Stimulated activated CD8-positive, alpha-beta memory T cell treated with anti-CD3 and anti-CD28 coated beads, Interleukin-15, amount 100 ng/mL, for 4 hours (primary cell): ENCODE measurements around the gene CNDP2.
A peak's percentile ranks its signal among the peaks of the same experiment; 100 is the strongest.

Experiments
- DNase-seq, 2 donors: peaks; one replicate each; pipeline ENCODE4 v3.0.0-alpha.2; 2020; ENCODE audit warnings: low read depth in 2 of 2

The CNDP2 gene

GRCh38 chr18:74495581-74496507 lies at the start of gene CNDP2:
Gene CNDP2, plus strand, starts transcription at chr18:74496363. Its CDS starts 3,611 bp downstream, at chr18:74499974.
- peak; percentile 98 for DNase-seq

GRCh38 chr18:74446631-74447403 lies 49.3 kb upstream of the CNDP2 start:
- DNase-seq: no peak

- DNase-seq: no peak
Observed at GRCh38 chr18:74447404-74448152, 48.6 kb upstream of the CNDP2 start.

- DNase-seq: no peak
Observed at GRCh38 chr18:74450626-74451025, 45.5 kb upstream of the CNDP2 start.

DNA sequence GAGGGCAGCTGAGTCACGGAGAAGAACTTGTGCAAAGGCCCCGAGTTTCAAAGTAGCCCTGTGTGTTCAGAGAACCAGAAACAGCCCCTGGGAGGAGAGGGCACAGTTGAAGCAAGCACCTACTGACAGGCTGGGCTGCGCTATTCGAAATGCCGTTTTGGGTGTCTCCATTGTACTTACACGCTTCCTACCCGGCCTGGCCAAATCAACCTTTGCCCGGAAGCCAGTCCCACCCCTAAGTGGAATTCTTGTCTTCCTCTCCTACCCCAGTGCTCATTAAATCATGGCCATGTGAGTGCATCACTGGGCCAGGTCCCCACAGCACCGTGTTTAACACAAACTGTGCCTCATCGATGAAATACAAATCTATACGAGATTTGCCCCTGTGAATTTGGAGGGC lies 45.0 kb upstream of the CNDP2 start:
- DNase-seq: no peak

DNA sequence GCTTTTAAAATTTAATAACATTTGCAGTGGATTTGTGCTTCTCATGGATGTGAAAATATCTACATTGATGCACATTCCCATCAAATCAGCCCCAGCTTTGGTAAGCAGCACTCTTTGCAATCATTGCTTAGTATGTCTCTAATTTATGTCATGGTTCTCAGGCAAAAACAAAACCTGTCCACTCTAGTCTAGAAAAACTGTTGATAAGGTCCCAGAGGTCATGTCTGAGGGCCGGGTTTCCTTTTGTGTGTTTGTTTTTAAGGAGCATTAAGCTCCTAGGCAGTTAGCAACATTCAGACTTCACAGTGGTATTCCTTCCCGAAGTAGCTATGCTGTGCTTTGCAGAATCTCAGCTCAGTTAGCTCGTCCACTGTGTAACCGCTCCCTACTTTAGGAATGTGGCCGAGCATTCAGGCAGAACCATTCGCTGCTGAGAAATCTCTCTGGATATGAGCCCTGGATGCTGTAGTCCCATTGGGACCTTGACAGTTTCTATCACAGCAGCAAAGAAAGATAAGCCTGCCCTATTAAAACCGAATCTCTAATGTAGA lies 43.1 kb upstream of the CNDP2 start:
- DNase-seq: no peak

DNA sequence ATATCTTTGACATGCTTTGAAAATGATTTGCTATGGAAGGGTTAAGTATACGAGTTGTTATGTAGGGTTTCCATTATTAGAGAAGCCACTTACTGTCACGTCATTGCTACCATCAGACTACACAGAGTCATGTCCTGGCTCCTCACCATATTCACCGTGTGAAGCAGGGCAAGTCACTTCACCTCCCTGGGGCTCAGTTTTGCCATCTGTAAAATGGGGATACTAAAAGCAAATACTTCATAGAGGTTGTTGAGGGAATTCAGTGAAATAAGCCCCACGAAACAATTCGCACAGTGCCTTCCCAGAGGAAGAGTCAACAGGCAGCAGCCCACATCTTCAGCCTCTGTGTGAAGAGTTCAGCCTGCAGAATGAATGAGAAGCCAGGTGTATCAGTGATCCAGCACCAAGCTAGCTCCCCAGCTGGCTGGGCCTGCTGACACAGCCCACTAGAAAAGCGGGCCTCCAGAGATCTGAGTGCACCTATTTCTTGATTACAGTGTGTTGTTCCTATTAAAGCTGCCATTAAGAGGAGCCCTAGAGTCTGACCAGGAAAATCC lies 42.4 kb upstream of the CNDP2 start:
- no peak for DNase-seq

GRCh38 chr18:74454279-74454751 lies 41.8 kb upstream of the CNDP2 start:
- no peak for DNase-seq

- DNase-seq: no peak
Observed at GRCh38 chr18:74455386-74455785, 40.8 kb upstream of the CNDP2 start.

GRCh38 chr18:74456017-74456348 lies 40.2 kb upstream of the CNDP2 start:
- no peak for DNase-seq

DNA sequence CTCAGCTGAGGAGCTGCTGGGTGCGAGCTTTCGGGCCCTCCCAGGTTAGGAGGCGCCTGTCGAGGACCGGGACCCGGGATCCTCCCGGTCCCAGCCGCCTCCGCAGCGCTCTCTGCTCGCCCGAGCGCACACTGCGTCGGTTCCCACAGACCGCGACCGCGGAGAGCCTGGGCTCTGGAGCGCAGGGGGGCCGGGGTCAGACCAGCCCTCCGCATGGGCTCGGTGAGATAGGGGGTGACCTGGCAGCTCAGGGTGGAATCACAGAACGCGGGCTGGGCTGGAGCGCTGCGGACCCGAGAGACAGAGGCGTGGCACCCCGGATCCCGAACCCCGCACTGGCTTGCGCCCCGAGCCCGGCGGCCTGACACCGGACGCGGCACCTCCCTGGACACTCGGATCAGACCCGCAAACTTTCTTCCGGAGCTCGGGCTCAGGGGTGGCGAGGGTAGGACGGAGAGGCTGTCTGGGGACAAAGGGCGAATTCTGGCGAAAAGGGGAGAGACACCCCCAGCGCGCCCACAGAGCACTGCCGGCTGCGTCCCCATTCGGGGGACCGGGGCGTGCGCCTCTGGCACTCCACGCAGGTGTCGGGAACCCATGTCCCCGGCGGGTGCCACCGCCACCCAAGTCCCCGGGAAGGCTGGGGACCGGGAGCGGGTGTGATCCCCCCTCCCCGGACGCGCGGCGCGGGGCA lies 39.7 kb upstream of the CNDP2 start:
- no peak for DNase-seq

DNA sequence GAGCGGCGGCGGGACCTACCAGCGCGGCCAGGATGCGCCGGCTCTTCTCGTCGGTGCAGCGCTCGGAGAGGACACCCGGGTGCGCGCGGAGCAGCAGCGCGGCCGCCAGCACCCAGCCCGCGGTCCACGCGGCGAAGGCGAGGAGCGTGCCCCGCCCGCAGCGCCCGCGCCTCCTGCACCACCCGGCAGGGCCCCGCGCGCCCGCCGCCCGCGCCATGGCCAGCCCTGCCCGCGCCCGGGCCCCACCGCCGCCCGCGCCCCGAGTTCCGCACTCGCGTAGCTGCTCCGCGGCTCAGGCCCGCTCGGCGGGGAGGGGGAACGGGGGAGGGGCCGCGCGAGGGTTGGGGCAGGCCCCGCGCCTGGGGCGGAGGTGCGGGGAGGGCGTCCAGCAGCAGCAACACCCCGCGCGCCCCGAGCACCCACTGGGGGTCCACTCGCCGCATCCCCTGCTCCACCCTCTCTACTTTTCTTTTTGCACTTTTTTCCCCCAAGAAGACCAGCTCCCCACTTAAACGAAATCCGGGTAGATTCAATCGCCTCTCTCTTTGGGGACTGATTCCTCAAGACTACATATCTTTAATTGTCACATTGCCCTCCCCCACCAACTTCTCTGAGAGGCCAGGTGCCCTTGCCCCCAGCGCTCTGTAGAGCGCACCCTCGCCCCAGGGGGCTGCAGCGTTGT lies 39.0 kb upstream of the CNDP2 start, which contains the start of gene DIPK1C:
DIPK1C (minus strand) TSS at position 266 of the 682 bp plus-strand sequence; CDS start at position 217, 49 bp downstream.
- DNase-seq: no peak

DNA sequence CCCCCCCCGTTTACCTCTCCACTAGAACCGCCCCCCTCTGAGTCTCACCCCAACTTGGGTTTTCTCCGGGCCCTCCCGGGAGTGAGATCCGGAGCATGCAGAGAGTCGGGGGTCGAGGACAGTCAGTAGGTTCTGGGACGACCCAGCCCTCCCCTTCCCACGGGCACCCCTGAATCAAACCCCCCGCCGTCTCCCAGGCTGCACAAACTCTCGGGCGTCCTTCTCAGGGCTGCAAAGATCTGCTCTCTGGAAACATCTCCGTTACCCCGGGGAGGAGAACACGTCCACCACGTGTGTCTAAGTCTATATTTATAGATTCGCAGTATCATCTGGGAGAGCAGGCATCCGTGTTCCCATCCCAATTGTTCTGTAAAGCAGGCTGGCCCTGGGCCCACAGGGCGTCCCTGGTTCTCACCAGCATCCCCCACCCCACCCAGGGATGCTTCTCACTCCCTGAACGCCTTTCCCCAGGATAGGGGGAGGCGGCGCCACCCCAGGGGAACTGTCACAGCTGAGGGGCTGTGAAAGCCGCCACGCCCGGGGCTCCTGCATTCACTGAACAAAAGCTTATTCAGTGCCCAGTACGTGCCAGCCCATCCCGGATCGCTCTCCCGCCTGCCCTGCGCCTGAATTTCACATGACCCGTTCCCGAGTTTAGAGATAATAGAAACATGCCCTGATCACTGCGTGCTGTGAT lies 38.3 kb upstream of the CNDP2 start:
- no peak for DNase-seq

DNA sequence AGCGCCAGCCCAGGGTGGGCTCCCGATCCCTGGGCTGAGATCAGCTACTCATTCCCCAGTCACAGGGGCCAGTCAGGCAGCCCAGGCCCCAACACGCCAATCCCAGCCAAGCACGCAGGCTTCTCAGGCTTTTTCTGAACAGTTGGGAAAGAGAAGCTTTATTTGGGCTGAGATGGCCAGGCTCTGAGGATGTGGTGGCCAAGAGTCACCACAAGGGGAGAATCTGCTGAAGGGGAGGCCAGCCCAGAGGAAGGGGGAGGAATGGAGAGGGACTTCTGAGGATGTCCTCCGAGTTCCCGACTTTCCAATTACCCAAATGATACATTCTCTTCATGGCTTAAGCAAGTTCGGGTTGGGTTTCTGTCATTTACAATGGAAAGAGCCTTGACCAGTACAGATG lies 36.3 kb upstream of the CNDP2 start:
- no peak for DNase-seq

- no peak for DNase-seq
Observed at GRCh38 chr18:74460825-74461224, 35.3 kb upstream of the CNDP2 start.

DNA sequence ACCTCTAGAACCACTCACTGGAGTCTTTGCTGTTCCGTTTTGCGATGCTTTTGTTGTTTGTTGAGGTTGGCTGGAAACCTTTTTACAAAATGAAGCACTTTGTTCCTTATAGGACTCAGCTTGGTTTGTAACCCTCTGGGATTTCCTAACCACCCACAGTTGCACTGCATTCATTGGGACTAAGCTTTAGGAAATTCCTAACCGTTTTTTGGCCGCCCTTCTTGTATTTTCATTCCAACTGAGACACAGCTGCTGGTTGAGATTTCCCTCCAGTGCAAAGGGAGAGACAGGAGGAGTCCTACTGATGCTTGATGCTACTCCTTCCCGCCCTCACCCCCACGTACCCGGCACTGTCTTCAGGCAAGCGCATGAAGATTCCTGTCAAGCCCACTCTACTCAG lies 32.9 kb upstream of the CNDP2 start:
- DNase-seq: no peak

- no peak for DNase-seq
Observed at GRCh38 chr18:74463983-74464382, 32.2 kb upstream of the CNDP2 start.

- DNase-seq: no peak
Observed at GRCh38 chr18:74465775-74466174, 30.4 kb upstream of the CNDP2 start.

GRCh38 chr18:74468547-74469061 lies 27.6 kb upstream of the CNDP2 start:
- no peak for DNase-seq
